Fibroblast of skin of right quadriceps (primary cell): ENCODE results near the gene TP53I11.
A peak's percentile ranks its signal among the peaks of the same experiment; 100 is the strongest.

Experiments used
- DNase-seq: peaks from one replicate; pipeline ENCODE4 v3.0.0-alpha.2; 2013

The TP53I11 gene

DNA sequence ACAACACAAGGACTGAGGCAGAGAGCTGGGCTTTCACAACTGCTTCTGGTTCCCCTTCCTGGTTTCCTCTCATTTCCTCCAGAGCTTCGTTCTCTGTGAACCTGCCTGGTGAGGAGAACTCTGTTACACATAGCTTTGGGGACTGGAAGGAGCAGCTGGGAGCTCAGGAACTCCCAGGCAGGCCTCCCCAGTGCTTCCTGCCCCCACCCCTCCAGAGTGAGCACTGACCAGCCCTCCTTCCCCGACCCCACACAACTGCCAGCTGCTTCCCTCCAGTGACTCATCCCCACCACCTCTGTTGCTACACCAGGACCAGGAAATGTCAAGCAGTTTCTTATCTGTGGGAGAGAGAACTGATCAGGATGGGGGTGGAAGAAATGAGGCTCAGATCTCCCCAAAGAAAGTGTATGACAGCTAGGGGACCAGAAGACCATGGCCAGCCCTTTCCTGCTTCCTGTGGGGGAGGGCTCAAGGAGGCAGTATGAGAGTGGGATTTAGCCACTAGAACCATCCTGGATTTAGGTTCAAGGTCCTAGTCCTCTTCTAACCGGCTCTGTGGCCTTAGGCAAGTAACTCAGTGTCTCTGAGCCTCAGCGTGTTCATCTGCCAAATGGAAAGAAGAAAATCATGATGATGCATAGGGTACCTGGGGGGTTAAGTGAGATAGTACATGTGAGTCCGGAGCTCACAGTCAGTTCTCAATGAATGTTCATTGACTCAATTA lies 4.5 kb upstream of the TP53I11 start:
- peak; percentile 69 for DNase-seq

DNA sequence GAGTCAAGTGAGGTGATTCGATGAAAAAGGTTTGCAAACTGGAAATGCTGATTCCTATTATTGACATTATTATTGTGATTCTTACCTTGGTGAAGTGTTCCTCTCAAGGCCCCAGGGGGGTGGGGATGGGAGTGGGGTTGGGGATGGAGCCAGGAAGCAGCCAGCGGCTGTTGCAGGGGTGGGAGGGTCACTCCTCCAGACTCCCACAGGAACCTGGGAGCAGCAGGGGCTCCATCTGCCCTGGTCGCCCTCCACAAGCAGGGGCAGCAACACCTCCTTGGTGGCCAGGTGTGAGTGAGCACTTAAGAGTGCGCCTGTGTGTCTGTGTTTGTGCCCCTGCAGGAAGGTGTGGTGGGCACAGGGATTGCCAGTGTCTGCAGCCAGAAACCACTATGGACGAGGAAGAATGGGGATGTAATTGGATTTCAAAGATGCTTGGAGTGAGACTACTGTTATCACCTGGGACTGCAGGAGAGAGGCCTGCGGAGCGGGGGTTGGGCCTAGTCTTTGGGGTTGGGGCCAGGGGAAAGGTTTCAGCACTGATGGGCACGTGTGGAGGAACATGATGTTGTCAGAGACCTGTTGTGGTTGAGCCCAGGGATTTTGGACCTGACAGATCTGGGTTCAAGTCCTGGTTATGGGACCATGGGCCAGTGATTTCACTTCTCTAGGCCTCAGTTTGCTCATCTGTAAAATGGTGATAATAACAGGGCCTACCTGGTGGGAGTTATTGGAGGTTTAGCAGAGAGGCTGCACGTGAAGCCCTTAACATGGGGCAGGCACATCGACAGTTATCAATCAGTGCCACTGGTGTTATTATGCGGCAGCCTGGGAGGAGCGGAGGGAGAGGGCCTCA lies 3.6 kb upstream of the TP53I11 start:
- DNase-seq = no peak

DNA sequence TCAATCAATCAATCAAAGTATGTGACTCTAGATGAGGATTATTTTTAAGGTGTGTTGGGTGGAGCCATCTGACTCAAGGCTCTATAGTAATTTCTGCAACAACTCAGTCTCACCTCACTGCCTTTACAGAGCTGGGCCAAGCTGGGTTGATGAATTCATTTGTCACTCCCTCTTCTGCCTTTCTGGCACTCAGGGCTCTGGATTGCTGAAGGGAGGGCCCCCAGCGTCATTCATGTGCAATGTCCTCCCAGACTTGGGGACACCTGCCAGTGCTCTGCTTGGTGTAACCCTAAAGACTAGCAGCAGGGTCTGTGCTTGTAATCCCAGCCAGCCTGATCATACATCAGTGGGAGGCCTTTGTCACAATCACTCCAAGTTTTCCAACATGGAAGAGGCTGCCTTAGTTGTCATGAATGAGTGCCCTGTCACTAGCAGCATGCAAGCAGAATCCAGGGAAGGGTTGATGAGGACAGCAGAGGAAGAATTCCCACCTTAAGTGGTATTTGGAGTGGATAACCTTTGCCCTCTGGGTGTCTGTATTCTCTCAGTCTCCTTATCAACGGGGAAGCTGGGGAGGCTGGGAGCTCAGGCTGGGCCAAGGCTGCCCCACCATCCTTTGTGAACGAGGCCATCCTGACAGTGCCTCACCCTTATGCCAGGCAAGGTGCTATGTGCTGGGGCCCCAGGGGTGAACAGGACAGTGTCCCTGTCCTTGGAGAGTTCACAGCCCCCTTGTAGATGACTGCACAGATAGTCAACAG lies 2.0 kb upstream of the TP53I11 start:
- DNase-seq = no peak

DNA sequence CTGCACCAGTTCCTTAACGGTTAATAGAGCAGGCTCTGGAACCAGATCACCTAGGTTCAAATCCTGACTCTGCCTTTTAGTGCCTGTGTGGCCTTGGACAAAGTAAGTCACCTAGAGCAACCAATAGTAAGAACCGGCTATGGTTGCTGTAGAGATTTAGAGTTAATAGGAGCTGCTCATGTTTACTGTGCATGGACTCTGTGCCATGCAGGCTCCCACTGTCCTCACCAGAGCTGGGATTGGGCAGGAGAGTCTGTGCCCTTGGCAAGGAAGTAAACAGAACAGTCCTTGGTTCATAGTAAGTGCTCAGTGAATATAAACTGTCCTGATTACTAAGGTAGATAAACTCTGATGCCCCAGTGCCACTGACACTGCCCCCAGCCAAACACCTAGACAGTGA lies 1.4 kb upstream of the TP53I11 start:
- DNase-seq = no peak

DNA sequence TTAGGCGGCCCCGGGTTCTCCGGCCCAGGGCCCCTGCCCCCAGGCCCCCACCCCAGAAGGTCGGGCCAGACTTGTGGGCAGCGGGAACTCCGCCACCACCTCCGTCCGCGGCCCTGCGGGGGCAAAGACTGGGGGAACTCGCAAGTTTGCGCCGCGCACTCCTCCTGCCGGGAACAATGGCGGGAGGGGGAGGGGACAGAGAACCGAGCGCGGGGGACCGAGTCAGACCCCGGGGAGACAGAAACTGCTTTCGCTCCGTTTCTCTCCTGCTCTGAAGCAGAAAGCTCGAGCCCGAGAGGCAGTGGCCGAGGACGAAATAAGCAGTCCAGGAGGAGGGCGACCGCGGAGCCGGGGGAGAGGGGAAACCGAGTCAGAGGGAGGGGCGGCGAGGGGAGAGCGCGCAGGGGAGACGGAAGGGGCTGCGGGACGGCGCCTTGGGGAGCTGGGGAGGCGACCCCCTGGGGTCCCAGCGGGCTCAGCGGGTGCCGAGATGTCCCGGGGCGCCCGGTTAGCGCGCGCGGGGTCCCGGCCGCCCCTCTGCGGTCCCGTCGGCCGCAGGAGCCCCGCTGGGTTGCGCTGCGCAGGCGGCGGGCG lies 555 bp downstream of the TP53I11 start:
- no peak for DNase-seq

DNA sequence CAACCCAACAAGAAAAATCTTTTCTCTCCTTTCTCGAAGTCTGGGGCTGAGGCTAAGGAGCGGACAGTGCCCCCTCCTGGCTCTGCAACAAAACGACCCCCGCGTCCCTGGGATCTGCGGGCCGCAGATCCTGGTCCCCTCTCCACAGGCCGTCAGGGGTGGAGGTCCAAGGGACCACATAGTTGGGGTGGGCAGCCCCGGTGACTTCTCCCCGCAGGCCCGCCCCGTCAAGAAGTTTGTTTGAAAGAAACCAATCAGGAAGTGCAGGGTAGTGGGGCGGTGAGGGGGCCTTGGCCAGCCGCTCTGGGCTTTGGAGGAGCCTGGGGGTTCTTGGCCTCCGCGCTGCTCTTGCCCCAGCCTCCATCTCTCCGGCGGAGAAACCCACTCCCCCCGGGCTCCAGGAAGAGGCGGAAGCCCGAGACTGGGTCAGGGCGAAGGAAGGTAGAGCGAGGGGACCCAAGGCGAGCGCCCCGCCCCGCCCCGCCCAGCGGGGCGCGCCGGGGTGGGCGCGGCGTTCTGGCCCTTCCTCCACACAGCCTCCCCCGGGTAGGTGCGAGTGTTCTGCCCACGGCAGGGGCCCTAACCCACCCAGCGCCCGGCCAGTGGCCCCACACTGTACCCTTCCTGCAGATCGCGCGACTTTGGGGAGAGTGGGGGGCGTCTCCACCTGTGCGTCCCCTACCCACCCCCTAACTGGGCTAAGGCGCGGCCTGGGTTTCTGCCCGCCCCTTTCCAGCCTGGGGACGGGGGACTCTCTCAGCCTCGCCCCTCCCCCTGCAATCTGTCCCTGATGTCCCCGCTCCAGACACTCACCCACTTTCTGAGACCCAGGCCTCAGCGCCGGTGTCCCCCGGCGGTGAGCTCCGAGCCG lies 1.3 kb downstream of the TP53I11 start:
- DNase-seq = peak; percentile 19

DNA sequence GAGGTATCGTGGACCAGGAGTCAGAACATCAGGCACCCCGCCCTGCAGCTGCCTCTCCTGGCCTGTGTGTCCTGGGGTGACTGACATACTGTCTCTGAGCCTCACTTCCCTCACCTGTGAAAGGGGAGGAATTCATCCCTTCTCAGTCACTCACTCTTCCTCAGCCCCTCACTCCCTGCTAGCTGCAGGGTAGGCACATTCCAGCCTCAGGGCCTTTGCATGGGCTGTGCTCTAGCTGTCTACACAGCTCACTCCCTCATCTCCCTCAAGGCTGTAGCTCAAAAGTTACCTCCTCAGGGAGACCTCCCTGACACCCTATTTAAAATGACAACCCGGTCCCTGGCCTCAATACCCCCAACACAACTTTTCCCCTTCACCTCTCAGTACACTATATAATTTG lies 2.5 kb downstream of the TP53I11 start:
- no peak for DNase-seq

DNA sequence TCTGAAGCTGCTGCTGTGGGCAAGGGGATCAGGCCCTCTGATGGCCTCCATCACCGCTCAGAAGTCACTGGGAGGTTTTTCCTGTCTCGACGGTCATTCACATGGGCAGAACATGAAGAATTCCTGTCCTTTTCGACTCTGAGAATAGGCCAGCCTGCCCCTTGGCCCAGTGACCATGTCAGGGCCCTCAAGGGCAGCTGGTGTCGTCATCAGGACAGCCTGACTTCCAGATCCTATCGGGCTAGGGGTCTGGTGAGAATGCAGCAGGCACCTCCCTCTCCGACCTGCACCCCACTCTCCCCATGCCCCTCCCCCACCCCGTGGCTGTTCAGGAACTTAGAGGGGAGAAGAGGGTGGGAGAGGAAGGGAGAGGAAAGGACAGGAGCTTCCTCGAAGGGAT lies 3.6 kb downstream of the TP53I11 start:
- DNase-seq = no peak

DNA sequence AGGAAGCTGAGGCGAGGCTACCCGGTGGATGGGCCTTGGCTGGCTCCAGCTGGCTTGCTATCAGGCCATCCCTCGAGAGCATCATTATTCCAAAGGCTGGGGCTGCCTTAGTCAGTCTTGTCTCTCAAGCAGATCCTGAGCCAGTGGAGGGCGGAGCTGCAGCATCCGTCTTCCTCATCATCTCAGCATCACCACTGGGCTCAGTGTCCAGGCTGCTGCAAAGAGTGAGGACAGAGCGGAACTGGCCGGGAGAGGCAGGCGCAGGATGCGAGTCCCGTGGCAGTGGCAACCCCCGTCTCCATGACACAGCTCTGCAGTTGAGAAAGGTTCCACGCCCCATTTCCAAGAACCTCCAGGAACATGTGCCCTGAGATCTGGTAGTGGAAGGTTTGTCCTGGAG lies 4.4 kb downstream of the TP53I11 start:
- no peak for DNase-seq

DNA sequence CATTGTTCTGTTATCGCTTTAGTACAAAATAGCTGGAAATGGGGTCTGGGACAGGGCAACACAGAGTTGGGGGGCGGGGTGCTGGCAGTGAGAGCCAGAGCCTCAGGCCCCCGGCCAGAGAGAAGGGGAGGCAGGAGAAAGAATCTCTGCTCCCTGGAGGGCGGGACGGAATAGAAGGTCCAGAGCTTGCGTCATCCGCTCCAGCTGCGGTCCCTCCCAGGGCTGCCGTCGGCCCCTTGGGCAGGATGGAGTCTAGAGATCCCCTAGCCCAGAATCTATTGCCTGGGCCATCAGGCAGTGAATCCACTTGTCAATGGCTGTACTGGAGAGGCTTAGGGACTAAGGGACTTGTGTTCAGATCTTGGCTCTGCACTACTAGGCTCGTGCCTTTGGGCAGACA lies 5.0 kb downstream of the TP53I11 start:
- DNase-seq = no peak

DNA sequence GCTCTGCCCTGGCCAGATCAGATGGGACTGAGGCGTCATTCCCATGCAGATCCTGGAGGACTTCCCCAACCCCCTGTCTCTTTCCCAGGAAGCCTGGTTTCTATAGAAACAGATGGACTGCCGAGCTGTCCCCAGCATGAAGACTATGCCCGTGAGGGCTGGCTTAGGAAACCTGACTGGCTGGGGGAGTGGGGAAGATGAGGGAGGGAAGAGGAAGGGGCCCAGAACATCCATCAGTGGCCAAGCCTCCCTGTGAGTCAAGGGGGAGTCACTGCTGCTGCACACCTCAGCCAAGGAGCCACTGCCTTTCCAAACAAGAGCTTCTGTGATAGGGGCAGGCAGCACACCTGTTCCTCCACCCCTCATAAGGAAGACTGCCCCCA lies 5.8 kb downstream of the TP53I11 start:
- DNase-seq = no peak

DNA sequence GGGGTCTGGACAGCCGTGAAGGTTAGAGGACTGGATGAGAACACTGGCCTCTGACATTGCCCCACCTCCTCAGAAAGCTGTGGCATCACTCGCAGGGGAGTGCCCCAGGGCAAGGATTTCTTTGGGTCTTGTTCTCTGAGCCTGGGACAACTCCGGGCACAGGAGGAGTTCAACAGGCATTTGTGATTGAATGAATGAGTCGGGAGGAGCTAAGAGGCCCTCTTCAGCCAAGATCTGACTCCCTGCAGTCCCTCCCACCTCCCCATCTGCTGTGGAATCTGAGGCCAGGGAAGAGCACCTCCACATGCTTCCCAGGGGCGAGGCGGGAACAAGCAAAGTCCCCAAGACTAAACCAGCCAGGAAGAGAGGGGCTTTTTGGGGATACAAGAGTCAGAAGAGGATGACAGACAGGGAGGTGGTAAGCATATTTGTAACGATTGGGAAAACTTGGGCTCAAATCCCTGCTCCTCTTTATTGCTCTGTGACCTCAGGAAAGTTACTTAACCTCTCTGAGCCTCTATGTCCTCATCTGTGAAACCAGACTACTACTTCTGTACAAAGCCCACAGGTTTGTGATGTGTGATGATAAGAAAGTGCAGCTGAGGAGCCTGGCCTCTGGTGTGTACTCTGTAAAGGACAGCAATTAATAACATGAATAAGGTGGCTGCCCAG lies 6.4 kb downstream of the TP53I11 start:
- DNase-seq = no peak

DNA sequence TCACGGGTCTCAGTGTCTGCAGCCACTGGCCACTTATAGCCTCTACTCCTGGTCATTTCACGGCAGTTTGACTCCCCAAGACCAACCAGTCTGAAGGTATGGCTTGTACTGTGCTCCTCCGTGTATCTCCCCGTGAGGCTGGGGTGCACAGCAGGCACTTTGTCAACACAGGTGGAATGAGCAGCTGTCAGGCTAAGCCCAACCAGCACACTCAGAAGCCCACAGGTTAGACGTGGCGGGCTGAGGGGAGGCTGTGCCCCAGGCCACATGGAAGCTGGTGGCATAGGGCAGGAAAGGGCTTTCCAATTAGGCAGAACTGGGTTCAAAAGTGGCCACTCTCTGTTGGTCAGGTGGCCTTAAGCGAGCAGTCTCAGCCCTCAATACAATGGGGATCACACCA lies 7.0 kb downstream of the TP53I11 start:
- DNase-seq = no peak

DNA sequence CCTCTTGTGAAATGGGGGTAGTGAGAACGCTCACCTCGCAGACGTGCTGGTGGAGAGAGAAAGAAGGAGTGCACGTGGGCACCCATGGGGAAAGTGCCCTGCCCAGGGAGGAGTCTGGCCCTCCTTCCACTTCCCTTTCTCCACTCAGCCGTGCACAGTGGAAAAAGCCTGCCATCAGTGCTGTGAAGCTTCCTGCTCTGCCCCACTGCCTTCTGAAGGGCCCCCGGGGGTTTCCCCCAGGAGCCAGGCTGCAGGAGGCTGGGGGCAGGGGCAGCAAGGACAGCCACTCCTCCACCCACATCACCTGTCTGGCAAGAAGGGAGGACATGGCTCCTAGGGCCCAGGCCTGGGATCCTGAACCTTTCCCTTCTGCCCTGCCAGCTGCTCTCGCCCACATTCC lies 7.6 kb downstream of the TP53I11 start:
- no peak for DNase-seq

DNA sequence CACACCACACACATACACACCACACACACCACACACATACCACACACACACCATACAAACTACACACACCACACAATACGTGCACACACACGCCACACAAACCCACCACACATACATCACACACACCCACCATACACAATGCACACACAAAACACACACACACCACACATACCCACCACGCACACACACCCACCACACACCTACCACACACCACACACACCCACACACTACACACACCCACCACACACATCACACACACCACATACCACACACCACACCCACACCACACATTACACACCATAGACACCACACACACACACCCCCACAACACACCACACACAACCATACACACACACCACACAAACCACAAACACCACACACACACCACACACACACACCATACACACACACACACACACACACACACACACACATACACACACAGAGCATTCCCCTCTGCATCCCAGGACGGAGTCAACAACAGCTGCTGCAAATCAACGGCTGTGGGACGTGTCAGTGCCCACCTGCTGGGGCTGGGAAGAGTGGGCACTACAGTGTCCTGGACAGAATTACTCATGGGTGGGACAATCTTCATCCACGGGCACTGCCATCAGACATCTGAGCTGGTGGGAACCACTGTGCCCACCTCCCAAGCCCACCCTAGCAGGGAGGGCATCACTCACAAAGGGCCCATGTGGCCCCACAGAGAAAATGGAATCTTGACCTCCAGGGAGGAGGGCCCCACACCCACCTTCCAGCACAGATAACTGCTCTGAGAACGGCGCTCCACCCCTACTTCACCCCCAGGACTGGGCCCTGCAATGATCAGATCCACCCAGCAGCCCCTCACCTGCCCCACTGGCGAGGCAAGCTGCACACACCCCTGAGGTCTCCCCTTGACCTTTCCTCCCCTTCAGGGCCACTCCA lies 8.4 kb downstream of the TP53I11 start:
- no peak for DNase-seq

DNA sequence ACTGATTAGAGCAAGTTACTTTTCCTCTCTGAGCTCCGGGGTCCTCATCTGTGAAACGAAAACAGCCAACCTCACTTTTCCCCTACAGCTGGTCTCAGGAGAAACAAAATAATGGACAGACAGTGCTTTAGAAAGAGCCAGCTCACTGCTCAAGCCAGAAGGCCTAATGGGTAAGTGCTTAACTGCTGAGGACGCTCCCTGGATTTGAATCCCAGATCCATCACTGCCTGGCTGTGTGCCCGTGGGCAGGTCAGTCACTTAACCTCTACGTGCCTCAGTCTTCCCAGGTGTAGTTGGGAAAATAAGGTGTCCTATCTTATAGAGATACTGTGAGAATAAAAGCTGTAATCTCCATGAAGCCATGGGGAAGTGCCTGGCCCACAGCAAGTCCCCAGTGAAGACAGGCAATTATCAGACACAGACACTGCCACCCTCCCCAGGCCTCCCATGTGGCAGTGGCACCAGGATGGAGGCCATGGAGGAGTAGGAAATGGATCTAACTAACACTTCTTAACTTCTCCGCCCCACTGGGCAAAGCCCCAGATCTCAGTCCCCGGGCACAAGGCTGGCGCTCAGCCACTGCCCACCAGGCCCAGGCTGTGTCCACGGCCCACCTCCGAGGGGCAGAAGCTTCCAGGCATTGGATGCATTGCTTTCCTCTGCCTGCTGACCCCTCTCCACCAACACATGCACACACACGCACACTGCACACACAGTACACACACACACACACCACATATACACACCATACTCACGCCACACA lies 9.2 kb downstream of the TP53I11 start:
- DNase-seq = no peak

DNA sequence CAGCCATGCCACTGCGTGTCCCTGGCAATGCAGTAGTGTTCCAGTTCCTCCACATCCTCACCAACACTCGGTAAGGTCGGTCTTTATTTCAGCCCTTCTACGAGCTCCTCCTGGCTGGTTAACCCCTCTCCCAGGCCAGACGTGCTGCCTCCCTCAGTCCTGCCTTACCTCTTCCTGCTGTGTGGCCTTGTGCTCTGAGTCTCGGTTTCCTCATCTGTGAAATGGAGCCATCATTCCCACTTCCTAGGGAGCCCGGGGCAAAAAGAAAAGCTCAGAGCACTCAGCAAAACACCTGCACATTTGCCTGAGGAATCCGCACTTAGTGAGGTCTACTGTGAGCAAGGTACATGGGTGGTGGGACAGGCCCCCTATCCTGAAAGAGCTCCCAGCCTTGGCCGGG lies 9.8 kb downstream of the TP53I11 start:
- no peak for DNase-seq

DNA sequence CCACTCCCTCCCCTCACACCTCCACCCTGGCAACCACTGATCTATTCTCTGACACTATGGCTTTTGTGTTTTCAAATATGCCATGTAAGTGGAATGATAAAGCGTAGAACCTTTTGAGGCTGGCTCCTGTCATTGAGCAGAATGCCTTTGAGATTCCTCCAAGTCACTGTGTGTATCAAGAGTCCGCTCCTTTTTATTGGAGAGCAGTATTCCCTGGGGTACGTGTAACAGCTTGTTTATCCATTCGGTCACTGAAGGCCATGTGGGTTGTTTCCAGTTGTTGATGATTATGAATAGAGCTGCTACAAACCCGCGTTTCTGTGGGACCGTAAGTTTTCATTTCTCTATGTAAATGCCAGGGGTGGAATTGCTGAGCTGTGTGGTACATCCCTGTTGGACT lies 10.3 kb downstream of the TP53I11 start:
- DNase-seq = no peak

DNA sequence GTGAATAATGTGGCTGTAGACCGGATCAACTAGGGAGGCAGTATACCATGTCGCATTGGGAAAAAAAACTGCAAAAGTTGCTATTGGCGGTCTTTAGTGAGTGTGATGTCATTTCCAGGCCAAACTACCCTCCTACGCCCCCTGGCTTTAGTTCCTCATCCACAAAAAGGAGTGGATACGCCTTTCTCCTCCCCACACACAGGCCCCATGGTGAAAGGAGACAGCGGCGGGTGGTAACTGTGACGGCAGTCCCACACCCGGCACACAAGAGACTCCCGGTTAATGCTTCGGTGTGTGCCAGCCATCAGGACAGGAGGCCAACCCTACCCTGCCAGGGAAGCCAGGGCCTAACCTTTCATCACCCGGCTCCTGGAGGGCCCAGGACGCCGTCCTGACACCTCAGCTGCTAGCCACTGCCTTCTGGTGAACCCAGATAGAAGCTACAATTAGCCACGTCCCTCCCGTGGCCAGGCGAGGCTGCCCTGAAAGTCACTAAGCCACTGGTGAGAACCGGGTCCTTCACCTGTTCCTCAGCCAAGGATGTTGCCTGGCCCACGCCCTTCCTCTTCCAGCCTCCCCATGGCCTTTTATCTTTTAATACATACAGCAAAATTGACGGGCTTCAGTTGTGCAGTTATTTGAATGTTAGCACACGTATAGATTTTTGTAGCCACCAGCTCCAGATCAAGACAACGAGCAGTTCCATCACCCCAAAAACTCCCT lies 10.8 kb downstream of the TP53I11 start:
- peak; percentile 16 for DNase-seq
